H1 (cell line): ENCODE results near the gene LRRC26. TPM values are rescaled to one million over a fixed set of nuclear protein-coding genes. Genes with fewer than 3 reads are reported as not detected.

Experiments
- CTCF ChIA-PET: fragments of 300-600 bp; sonication (Branson Sonifier 250); formaldehyde crosslinking; loops from one replicate; lab custom pipeline; 2021; ENCODE audit not compliant: partially characterized antibody; lab: Charles Lee
- POLR2A ChIA-PET: fragments of 300-600 bp; sonication (Branson Sonifier 250); formaldehyde crosslinking; loops from one replicate; lab custom pipeline; 2021; ENCODE audit warnings: inconsistent platforms; ENCODE audit not compliant: partially characterized antibody; lab: Charles Lee
- DNase-seq, 2 experiments: peaks; one replicate each; pipeline versions ENCODE4 v3.0.0 to v3.0.0-alpha.2; 2010 to 2022; ENCODE audit warnings: low spot score in 2 of 2, low read depth in 1 of 2, mixed read lengths in 1 of 2
- FAIRE-seq: peaks from 2 replicates; lab custom pipeline; 2011; peaks lifted over from hg19 to GRCh38; lab: Jason Lieb, UNC
- H2AFZ ChIP-seq: 2 replicates; pipeline ENCODE4 v1.8.1; 2012; ENCODE audit warnings: low read length, inconsistent platforms
- H2AK5ac ChIP-seq: 2 replicates; pipeline ENCODE4 v1.6.1; 2013; ENCODE audit warnings: low read depth, low read length
- H2BK120ac ChIP-seq: replicated peaks from 2 replicates; pipeline ENCODE3; 2013; ENCODE audit warnings: low read depth, low read length, inconsistent platforms
- H2BK12ac ChIP-seq: 2 replicates; pipeline ENCODE4 v1.6.1; 2013; ENCODE audit warnings: low read depth, low read length
- H2BK15ac ChIP-seq: 2 replicates; pipeline ENCODE4 v1.6.1; 2013; ENCODE audit warnings: low read length
- H2BK20ac ChIP-seq: 2 replicates; pipeline ENCODE4 v1.6.1; 2013; ENCODE audit warnings: low read length
- H2BK5ac ChIP-seq: 2 replicates; pipeline ENCODE4 v1.6.1; 2013; ENCODE audit warnings: low read depth, low read length
- H3K14ac ChIP-seq: 2 replicates; pipeline ENCODE4 v1.6.1; 2013; ENCODE audit warnings: inconsistent platforms; ENCODE audit not compliant: insufficient read length
- H3K18ac ChIP-seq: 2 replicates; pipeline ENCODE4 v1.6.1; 2013; ENCODE audit warnings: low read length; ENCODE audit errors: extremely low read depth
- H3K23ac ChIP-seq: 2 replicates; pipeline ENCODE4 v1.6.1; 2013; ENCODE audit warnings: inconsistent platforms; ENCODE audit not compliant: insufficient read length
- H3K23me2 ChIP-seq: 2 replicates; pipeline ENCODE4 v1.6.1; 2013; ENCODE audit warnings: low read depth, low read length
- H3K27ac ChIP-seq: 2 replicates; pipeline ENCODE4 v1.6.1; 2011; ENCODE audit warnings: low read depth, low read length, inconsistent platforms
- H3K27me3 ChIP-seq, 4 experiments: replicated peaks in 1 of 4; 1 replicate in 1 of 4; 2 replicates in 3 of 4; pipeline versions ENCODE4 v1.6.1 to v1.8.1; 2011 to 2013; ENCODE audit warnings: low read length in 3 of 4, mild to moderate bottlenecking in 3 of 4, inconsistent platforms in 2 of 4, mixed read lengths in 2 of 4, moderate library complexity in 1 of 4; ENCODE audit not compliant: control insufficient read depth in 3 of 4, insufficient read depth in 3 of 4; ENCODE audit errors: extremely low read depth in 1 of 4
- H3K36me3 ChIP-seq, 4 experiments: 2 replicates each; pipeline versions ENCODE4 v1.6.1 to v1.8.1; 2011 to 2013; ENCODE audit warnings: mild to moderate bottlenecking in 4 of 4, low read length in 3 of 4, moderate library complexity in 2 of 4, control low read depth in 1 of 4, inconsistent platforms in 1 of 4; ENCODE audit not compliant: insufficient read depth in 4 of 4, control insufficient read depth in 2 of 4
- H3K4ac ChIP-seq: replicated peaks from 2 replicates; pipeline ENCODE3; 2013; ENCODE audit warnings: low read length, low read depth, mixed read lengths, inconsistent platforms; ENCODE audit not compliant: insufficient read length
- H3K4me1 ChIP-seq, 4 experiments: replicated peaks in 1 of 4; 1 replicate in 1 of 4; 2 replicates in 3 of 4; pipeline versions ENCODE4 v1.6.1 to v1.8.1; 2011 to 2013; ENCODE audit warnings: low read length in 3 of 4, inconsistent platforms in 2 of 4, mixed read lengths in 1 of 4; ENCODE audit not compliant: insufficient read depth in 4 of 4, control insufficient read depth in 3 of 4
- H3K4me2 ChIP-seq, 2 experiments: 2 replicates each; pipeline versions ENCODE4 v1.6.1 to v1.8.1; 2011 to 2013; ENCODE audit warnings: low read depth in 2 of 2, low read length in 2 of 2, control low read depth in 1 of 2, inconsistent platforms in 1 of 2, mild to moderate bottlenecking in 1 of 2; ENCODE audit not compliant: insufficient read depth in 1 of 2
- H3K4me3 ChIP-seq, 4 experiments: fragments of 200-600, 300-600 bp in 1 of 4; sonication (generic), shearing (Covaris generic), sonication (Bioruptor Twin) in 1 of 4; 2 replicates each; pipeline versions ENCODE4 v1.5.1 to v1.8.1; 2011 to 2016; ENCODE audit warnings: low read length in 4 of 4, low read depth in 3 of 4, control low read depth in 2 of 4, inconsistent platforms in 2 of 4, mild to moderate bottlenecking in 2 of 4, mixed read lengths in 1 of 4, moderate library complexity in 1 of 4; ENCODE audit not compliant: insufficient read depth in 2 of 4; ENCODE audit errors: extremely low read depth in 1 of 4
- H3K56ac ChIP-seq: replicated peaks from 2 replicates; pipeline ENCODE3; 2013; ENCODE audit warnings: low read depth, mild to moderate bottlenecking, mixed read lengths, low read length, inconsistent platforms; ENCODE audit not compliant: insufficient read length
- H3K79me1 ChIP-seq: 2 replicates; pipeline ENCODE4 v1.6.1; 2013; ENCODE audit warnings: low read depth, low read length, control low read depth
- H3K79me2 ChIP-seq, 2 experiments: 2 replicates each; pipeline versions ENCODE4 v1.6.1 to v1.8.1; 2012 to 2013; ENCODE audit warnings: low read length in 2 of 2, mild to moderate bottlenecking in 2 of 2, inconsistent platforms in 1 of 2; ENCODE audit not compliant: insufficient read depth in 2 of 2, control insufficient read depth in 1 of 2
- H3K9ac ChIP-seq, 4 experiments: replicated peaks in 1 of 4; 1 replicate in 1 of 4; 2 replicates in 3 of 4; pipeline versions ENCODE4 v1.6.1 to v1.8.1; 2011 to 2013; ENCODE audit warnings: low read depth in 3 of 4, low read length in 3 of 4, control low read depth in 2 of 4, mild to moderate bottlenecking in 2 of 4, moderate library complexity in 2 of 4, inconsistent platforms in 1 of 4; ENCODE audit errors: extremely low read depth in 1 of 4
- H3K9me3 ChIP-seq, 2 experiments: 2 replicates each; pipeline versions ENCODE4 v1.6.1 to v1.8.1; 2012 to 2013; ENCODE audit warnings: mild to moderate bottlenecking in 2 of 2, moderate library complexity in 2 of 2, control low read depth in 1 of 2, inconsistent platforms in 1 of 2, low read depth in 1 of 2, low read length in 1 of 2, mixed read lengths in 1 of 2; ENCODE audit not compliant: insufficient read depth in 2 of 2
- H4K20me1 ChIP-seq, 2 experiments: replicated peaks in 1 of 2; 2 replicates each; pipeline versions ENCODE3 to v1.8.1; 2011 to 2013; ENCODE audit warnings: inconsistent platforms in 2 of 2, low read length in 2 of 2, mild to moderate bottlenecking in 1 of 2; ENCODE audit not compliant: insufficient read depth in 2 of 2, control insufficient read depth in 1 of 2
- H4K5ac ChIP-seq: 2 replicates; pipeline ENCODE4 v1.6.1; 2013; ENCODE audit warnings: low read length, low read depth, mixed read lengths, inconsistent platforms; ENCODE audit not compliant: insufficient read length
- H4K8ac ChIP-seq: 2 replicates; pipeline ENCODE4 v1.8.0; 2013; ENCODE audit warnings: mild to moderate bottlenecking, moderate library complexity, low read length, inconsistent platforms; ENCODE audit not compliant: insufficient read depth; ENCODE audit errors: extremely low read depth
- H4K91ac ChIP-seq: replicated peaks from 2 replicates; pipeline ENCODE3; 2013; ENCODE audit warnings: low read length, mixed read lengths, inconsistent platforms; ENCODE audit not compliant: insufficient read length
- POLR2A ChIP-seq, 2 experiments: IDR thresholded peaks; 1 replicate in 1 of 2; 2 replicates in 1 of 2; pipeline ENCODE4 v1.6.1; 2011; ENCODE audit warnings: low read depth in 2 of 2, low read length in 2 of 2, mild to moderate bottlenecking in 2 of 2; ENCODE audit errors: control extremely low read depth in 1 of 2
- POLR2AphosphoS5 ChIP-seq: IDR thresholded peaks from 2 replicates; pipeline ENCODE4 v1.6.1; 2011; ENCODE audit warnings: low read depth, low read length
- POU5F1 ChIP-seq: IDR thresholded peaks from 2 replicates; pipeline ENCODE4 v1.6.1; 2011; ENCODE audit warnings: low read depth, mild to moderate bottlenecking, low read length, moderate library complexity
- RAD21 ChIP-seq, 2 experiments: IDR thresholded peaks in 1 of 2; conservative IDR thresholded peaks in 1 of 2; 2 replicates each; pipeline ENCODE4 v1.6.1; 2011; ENCODE audit warnings: low read depth in 2 of 2, low read length in 2 of 2, improper control_type of control experiment in 1 of 2, inconsistent platforms in 1 of 2, mild to moderate bottlenecking in 1 of 2, moderate library complexity in 1 of 2
- TAF7 ChIP-seq: optimal IDR thresholded peaks from 2 replicates; pipeline ENCODE3; 2011; ENCODE audit warnings: low read depth, mild to moderate bottlenecking, inconsistent platforms, low read length, moderate library complexity, borderline replicate concordance
- WGBS, 2 experiments: shearing (Covaris generic) in 1 of 2; methylation state at CpG; one replicate each; pipeline versions ENCODE4 v1.1.6 to v1.1.7; 2013 to 2015; ENCODE audit warnings: low lambda C conversion rate in 2 of 2, mixed read lengths in 2 of 2, inconsistent platforms in 1 of 2, low coverage in 1 of 2, missing lambda C conversion rate in 1 of 2; ENCODE audit not compliant: insufficient replicate concordance in 2 of 2, insufficient coverage in 1 of 2, insufficient read length in 1 of 2; ENCODE audit errors: extremely low coverage in 1 of 2, missing lambda C conversion rate in 1 of 2; 5-methylcytosine and 5-hydroxymethylcytosine counted together
- polyA plus RNA-seq, 7 experiments: library from polyadenylated mRNA; depleted of rRNA in 3 of 7; stranded (reverse) in 5 of 7; unstranded in 2 of 7; fragments of >200 nt in 5 of 7; fragments of 200-250 nt in 2 of 7; gene quantifications; 1 replicate in 5 of 7; 2 replicates in 1 of 7; 4 replicates in 1 of 7; pipeline versions ENCODE4 v1.2.1 to v1.2.3, GENCODE V29; 2011 to 2013; ENCODE audit warnings: missing spikeins in 2 of 7, mixed read lengths in 2 of 7
- total RNA-seq: library from RNA; stranded (reverse); fragmentation: NEBNext Ultra II Directional; extraction: Animal tissue kit (Norgen Biotek cat#: 25700); gene quantifications from 2 replicates; pipeline ENCODE4 v1.2.1, GENCODE V29; 2021

The LRRC26 gene
- total and polyA plus RNA-seq, 2 of the 8 experiments (the other 6 are each of a cell fraction or from before 2014, with no cell fraction given), result 0.34 to 0.85 TPM

GRCh38 chr9:137165250-137165836 is 4.5 kb downstream of the LRRC26 start:
- H3K23ac ChIP-seq, result no peak overlapping the region
- no peaks in the 10 kb centered on the region; a peak in 1 of 8 replicates for H3K36me3 ChIP-seq
- H3K9me3 ChIP-seq, result no peaks in the 10 kb centered on the region
- peaks cover 20% of the 10 kb centered on the region; the same call in 1 of the 2 replicates for H3K23me2 ChIP-seq
- H3K4ac ChIP-seq, result no peak overlapping the region
- H2BK5ac ChIP-seq, result no peak overlapping the region
- H4K91ac ChIP-seq, result no peak overlapping the region
- no peak overlapping the region for H4K5ac ChIP-seq
- peaks cover 0 to 19% (median 16%) of the 10 kb centered on the region in 4 experiments; a peak in 6 of 7 replicates for H3K4me1 ChIP-seq
- no peak overlapping the region for H2AK5ac ChIP-seq
- H2BK20ac ChIP-seq, result no peak overlapping the region
- H3K79me2 ChIP-seq, result no peaks in the 10 kb centered on the region
- H2BK15ac ChIP-seq, result no peak overlapping the region
- H3K27me3 ChIP-seq, result peaks cover 66 to 98% (median 87%) of the 10 kb centered on the region in 4 experiments
- no peaks in the 10 kb centered on the region; the same call in 1 of the 2 replicates for H3K79me1 ChIP-seq
- no peak for DNase-seq
- 90% methylated on average over 25 of the region's 32 CpGs; no CpG with 5 or more reads in 1 of the 2 experiments for WGBS, 2 experiments
- H4K8ac ChIP-seq, result no peak overlapping the region
- no peak overlapping the region for H3K4me2 ChIP-seq
- H3K4me3 ChIP-seq, result no peak overlapping the region
- TF ChIP-seq POLR2AphosphoS5 (no peak), TAF7 (no peak), POU5F1 (no peak), POLR2A (IDR thresholded peaks at IDR 0.05; ENCODE audit: control extremely low read depth in 1 of 2, low read depth in 2 of 2, low read length in 2 of 2) (no peak), RAD21 (IDR thresholded peaks at IDR 0.05 in 1 of 2, conservative IDR thresholded peaks at IDR 0.05 in 1 of 2; ENCODE audit: low read depth in 2 of 2, low read length in 2 of 2) (no peak)
- peaks cover 0 to 14% of the 10 kb centered on the region in 2 experiments for H4K20me1 ChIP-seq
- no peak overlapping the region for H2BK120ac ChIP-seq
- ChIA-PET POLR2A (interaction anchor here (0.7 to 1.4 kb wide), 2 partner anchors 33 to 76 kb away, joined by 3 to 4 read pairs; partner anchors contain the start of gene TUBB4B), CTCF (interaction anchor here (1.0 kb wide), 1 partner anchor 61 kb away, joined by 3 read pairs; no protein-coding TSS in a partner anchor)
- no peak for FAIRE-seq
- no peak overlapping the region for H3K14ac ChIP-seq
- no peak overlapping the region for H3K18ac ChIP-seq
- no peak overlapping the region for H2BK12ac ChIP-seq
- H3K56ac ChIP-seq, result no peak overlapping the region
- H3K27ac ChIP-seq, result no peak overlapping the region
- no peak overlapping the region for H2AFZ ChIP-seq
- no peak overlapping the region for H3K9ac ChIP-seq
